Measurements from ENCODE around the gene PIGP. TPM values are rescaled to one million over a fixed set of nuclear protein-coding genes. Genes with fewer than 3 reads are reported as not detected.

PIGP gene
- total and polyA plus RNA-seq, 4 donors = 20.2 to 27.6 (median 22.4) TPM

- WGBS (ENCODE audit: insufficient coverage) = 100% methylated on average over 1 of the region's 6 CpGs
- no peaks in the 10 kb centered on the region for H3K27me3 ChIP-seq (ENCODE audit: control insufficient read depth, insufficient read depth, low read length)
- peaks cover 3% of the 10 kb centered on the region for H3K9me3 ChIP-seq (ENCODE audit: control insufficient read depth, insufficient read depth, low read length)
- DNase-seq (ENCODE audit: low read depth in 4 of 6, low spot score in 6 of 6) = no peak
- no peak overlapping the region for H3K4me3 ChIP-seq (ENCODE audit: low read depth, low read length)
- H3K4me1 ChIP-seq (ENCODE audit: control insufficient read depth, insufficient read depth, low read length) = peaks cover under 1% of the 10 kb centered on the region
- H3K36me3 ChIP-seq (ENCODE audit: control insufficient read depth, insufficient read depth, low read length) = no peaks in the 10 kb centered on the region
- no peak overlapping the region for H3K27ac ChIP-seq (ENCODE audit: low read depth, low read length)
These were observed 6.4 kb upstream of the PIGP start for GRCh38 chr21:37079211-37079824.

- no peak for DNase-seq (ENCODE audit: low read depth in 4 of 6, low spot score in 6 of 6)
- no peaks in the 10 kb centered on the region for H3K27me3 ChIP-seq (ENCODE audit: control insufficient read depth, insufficient read depth, low read length)
- H3K4me3 ChIP-seq (ENCODE audit: low read depth, low read length) = no peak overlapping the region
- H3K27ac ChIP-seq (ENCODE audit: low read depth, low read length) = no peak overlapping the region
- peaks cover 5% of the 10 kb centered on the region for H3K4me1 ChIP-seq (ENCODE audit: control insufficient read depth, insufficient read depth, low read length)
- no CpG with 5 or more reads among the region's 1 CpG for WGBS (ENCODE audit: insufficient coverage)
- peaks cover 3% of the 10 kb centered on the region for H3K9me3 ChIP-seq (ENCODE audit: control insufficient read depth, insufficient read depth, low read length)
- H3K36me3 ChIP-seq (ENCODE audit: control insufficient read depth, insufficient read depth, low read length) = no peaks in the 10 kb centered on the region
These were observed 4.5 kb upstream of the PIGP start for GRCh38 chr21:37077403-37077802.

- no peak overlapping the region for H3K27ac ChIP-seq (ENCODE audit: low read depth, low read length)
- WGBS (ENCODE audit: insufficient coverage) = 100% methylated on average over 2 of the region's 4 CpGs
- no peak overlapping the region for H3K4me3 ChIP-seq (ENCODE audit: low read depth, low read length)
- H3K36me3 ChIP-seq (ENCODE audit: control insufficient read depth, insufficient read depth, low read length) = no peaks in the 10 kb centered on the region
- peaks cover 10% of the 10 kb centered on the region for H3K4me1 ChIP-seq (ENCODE audit: control insufficient read depth, insufficient read depth, low read length)
- no peak for DNase-seq (ENCODE audit: low read depth in 4 of 6, low spot score in 6 of 6)
- H3K27me3 ChIP-seq (ENCODE audit: control insufficient read depth, insufficient read depth, low read length) = no peaks in the 10 kb centered on the region
- peaks cover 3% of the 10 kb centered on the region for H3K9me3 ChIP-seq (ENCODE audit: control insufficient read depth, insufficient read depth, low read length)
These were observed 3.4 kb upstream of the PIGP start for GRCh38 chr21:37076087-37076850.

- peaks cover 3% of the 10 kb centered on the region for H3K9me3 ChIP-seq (ENCODE audit: control insufficient read depth, insufficient read depth, low read length)
- no peaks in the 10 kb centered on the region for H3K36me3 ChIP-seq (ENCODE audit: control insufficient read depth, insufficient read depth, low read length)
- H3K4me1 ChIP-seq (ENCODE audit: control insufficient read depth, insufficient read depth, low read length) = peaks cover 14% of the 10 kb centered on the region
- no CpG with 5 or more reads among the region's 4 CpGs for WGBS (ENCODE audit: insufficient coverage)
- H3K4me3 ChIP-seq (ENCODE audit: low read depth, low read length) = peak overlapping the region; percentile 92
- no peak for DNase-seq (ENCODE audit: low read depth in 4 of 6, low spot score in 6 of 6)
- no peak overlapping the region for H3K27ac ChIP-seq (ENCODE audit: low read depth, low read length)
- no peaks in the 10 kb centered on the region for H3K27me3 ChIP-seq (ENCODE audit: control insufficient read depth, insufficient read depth, low read length)
These were observed 2.4 kb upstream of the PIGP start for GRCh38 chr21:37075214-37075770.

GRCh38 chr21:37074546-37074945 is 1.7 kb upstream of the PIGP start:
- Histone ChIP-seq H3K36me3 (ENCODE audit: control insufficient read depth, insufficient read depth, low read length) (no peaks in the 10 kb centered on the region), H3K4me1 (ENCODE audit: control insufficient read depth, insufficient read depth, low read length) (peaks cover 14% of the 10 kb centered on the region), H3K27ac (ENCODE audit: low read depth, low read length) (peak overlapping the region; percentile 96), H3K4me3 (ENCODE audit: low read depth, low read length) (peak overlapping the region; percentile 92), H3K27me3 (ENCODE audit: control insufficient read depth, insufficient read depth, low read length) (no peaks in the 10 kb centered on the region), H3K9me3 (ENCODE audit: control insufficient read depth, insufficient read depth, low read length) (peaks cover 3% of the 10 kb centered on the region)
- DNase-seq (ENCODE audit: low read depth in 4 of 6, low spot score in 6 of 6) = peak in 1 of 6 donors; percentile 19
- no CpG with 5 or more reads among the region's 9 CpGs for WGBS (ENCODE audit: insufficient coverage)

- peaks cover 14% of the 10 kb centered on the region for H3K4me1 ChIP-seq (ENCODE audit: control insufficient read depth, insufficient read depth, low read length)
- H3K9me3 ChIP-seq (ENCODE audit: control insufficient read depth, insufficient read depth, low read length) = peaks cover 1% of the 10 kb centered on the region
- DNase-seq (ENCODE audit: low read depth in 4 of 6, low spot score in 6 of 6) = no peak
- H3K4me3 ChIP-seq (ENCODE audit: low read depth, low read length) = peak overlapping the region; percentile 92
- H3K36me3 ChIP-seq (ENCODE audit: control insufficient read depth, insufficient read depth, low read length) = no peaks in the 10 kb centered on the region
- peak overlapping the region; percentile 96 for H3K27ac ChIP-seq (ENCODE audit: low read depth, low read length)
- H3K27me3 ChIP-seq (ENCODE audit: control insufficient read depth, insufficient read depth, low read length) = no peaks in the 10 kb centered on the region
- 0% methylated on average over 8 of the region's 13 CpGs for WGBS (ENCODE audit: insufficient coverage)
These were observed 1.3 kb upstream of the PIGP start for GRCh38 chr21:37074197-37074510.

- Histone ChIP-seq H3K4me3 (ENCODE audit: low read depth, low read length) (peak overlapping the region; percentile 92), H3K36me3 (ENCODE audit: control insufficient read depth, insufficient read depth, low read length) (no peaks in the 10 kb centered on the region), H3K27me3 (ENCODE audit: control insufficient read depth, insufficient read depth, low read length) (no peaks in the 10 kb centered on the region), H3K4me1 (ENCODE audit: control insufficient read depth, insufficient read depth, low read length) (peaks cover 14% of the 10 kb centered on the region), H3K27ac (ENCODE audit: low read depth, low read length) (peak overlapping the region; percentile 96), H3K9me3 (ENCODE audit: control insufficient read depth, insufficient read depth, low read length) (no peaks in the 10 kb centered on the region)
- peak; percentile 62 to 96 (median 71) for DNase-seq (ENCODE audit: low read depth in 4 of 6, low spot score in 6 of 6)
- under 1% methylated on average over 70 of the region's 70 CpGs for WGBS (ENCODE audit: insufficient coverage)
These were observed 736 bp upstream of the PIGP start for GRCh38 chr21:37073417-37074196.

- H3K9me3 ChIP-seq (ENCODE audit: control insufficient read depth, insufficient read depth, low read length) = no peaks in the 10 kb centered on the region
- no peaks in the 10 kb centered on the region for H3K27me3 ChIP-seq (ENCODE audit: control insufficient read depth, insufficient read depth, low read length)
- peaks cover 14% of the 10 kb centered on the region for H3K4me1 ChIP-seq (ENCODE audit: control insufficient read depth, insufficient read depth, low read length)
- WGBS (ENCODE audit: insufficient coverage) = 0% methylated on average over 54 of the region's 54 CpGs
- H3K36me3 ChIP-seq (ENCODE audit: control insufficient read depth, insufficient read depth, low read length) = no peaks in the 10 kb centered on the region
- peak overlapping the region; percentile 78 for H3K4me3 ChIP-seq (ENCODE audit: low read depth, low read length)
- H3K27ac ChIP-seq (ENCODE audit: low read depth, low read length) = peak overlapping the region; percentile 98
- peak; percentile 71 to 96 (median 76) for DNase-seq (ENCODE audit: low read depth in 4 of 6, low spot score in 6 of 6)
These were observed 440 bp downstream of the PIGP start for GRCh38 chr21:37072274-37072987.
